Measurements from ENCODE around the gene NSG1.

DNA sequence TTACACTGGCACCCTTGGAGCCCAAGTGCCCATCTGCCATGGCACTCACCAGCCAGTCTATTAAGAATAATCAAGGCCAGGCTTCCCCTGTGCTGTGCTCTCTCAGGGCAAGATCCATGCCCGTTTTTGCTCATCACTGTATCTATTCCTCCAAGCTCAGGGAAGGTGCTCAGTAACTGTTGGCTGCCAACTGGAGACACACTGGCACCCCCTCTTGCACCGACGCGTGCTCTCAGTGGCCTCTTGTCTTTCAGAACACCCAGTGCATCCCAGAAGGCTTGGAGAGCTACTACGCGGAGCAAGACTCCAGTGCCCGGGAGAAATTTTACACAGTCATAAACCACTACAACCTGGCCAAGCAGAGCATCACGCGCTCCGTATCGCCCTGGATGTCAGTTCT lies 30.1 kb downstream of the NSG1 start:
- TF ChIP-seq, protein P1, sequence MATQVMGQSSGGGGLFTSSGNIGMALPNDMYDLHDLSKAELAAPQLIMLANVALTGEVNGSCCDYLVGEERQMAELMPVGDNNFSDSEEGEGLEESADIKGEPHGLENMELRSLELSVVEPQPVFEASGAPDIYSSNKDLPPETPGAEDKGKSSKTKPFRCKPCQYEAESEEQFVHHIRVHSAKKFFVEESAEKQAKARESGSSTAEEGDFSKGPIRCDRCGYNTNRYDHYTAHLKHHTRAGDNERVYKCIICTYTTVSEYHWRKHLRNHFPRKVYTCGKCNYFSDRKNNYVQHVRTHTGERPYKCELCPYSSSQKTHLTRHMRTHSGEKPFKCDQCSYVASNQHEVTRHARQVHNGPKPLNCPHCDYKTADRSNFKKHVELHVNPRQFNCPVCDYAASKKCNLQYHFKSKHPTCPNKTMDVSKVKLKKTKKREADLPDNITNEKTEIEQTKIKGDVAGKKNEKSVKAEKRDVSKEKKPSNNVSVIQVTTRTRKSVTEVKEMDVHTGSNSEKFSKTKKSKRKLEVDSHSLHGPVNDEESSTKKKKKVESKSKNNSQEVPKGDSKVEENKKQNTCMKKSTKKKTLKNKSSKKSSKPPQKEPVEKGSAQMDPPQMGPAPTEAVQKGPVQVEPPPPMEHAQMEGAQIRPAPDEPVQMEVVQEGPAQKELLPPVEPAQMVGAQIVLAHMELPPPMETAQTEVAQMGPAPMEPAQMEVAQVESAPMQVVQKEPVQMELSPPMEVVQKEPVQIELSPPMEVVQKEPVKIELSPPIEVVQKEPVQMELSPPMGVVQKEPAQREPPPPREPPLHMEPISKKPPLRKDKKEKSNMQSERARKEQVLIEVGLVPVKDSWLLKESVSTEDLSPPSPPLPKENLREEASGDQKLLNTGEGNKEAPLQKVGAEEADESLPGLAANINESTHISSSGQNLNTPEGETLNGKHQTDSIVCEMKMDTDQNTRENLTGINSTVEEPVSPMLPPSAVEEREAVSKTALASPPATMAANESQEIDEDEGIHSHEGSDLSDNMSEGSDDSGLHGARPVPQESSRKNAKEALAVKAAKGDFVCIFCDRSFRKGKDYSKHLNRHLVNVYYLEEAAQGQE (IDR thresholded peaks at IDR 0.05; ENCODE audit: insufficient replicate concordance, low read depth) = no peak
- no peak for TF ChIP-seq GABPA (IDR thresholded peaks at IDR 0.05; ENCODE audit: low read depth)
- TF ChIP-seq, protein P2, sequence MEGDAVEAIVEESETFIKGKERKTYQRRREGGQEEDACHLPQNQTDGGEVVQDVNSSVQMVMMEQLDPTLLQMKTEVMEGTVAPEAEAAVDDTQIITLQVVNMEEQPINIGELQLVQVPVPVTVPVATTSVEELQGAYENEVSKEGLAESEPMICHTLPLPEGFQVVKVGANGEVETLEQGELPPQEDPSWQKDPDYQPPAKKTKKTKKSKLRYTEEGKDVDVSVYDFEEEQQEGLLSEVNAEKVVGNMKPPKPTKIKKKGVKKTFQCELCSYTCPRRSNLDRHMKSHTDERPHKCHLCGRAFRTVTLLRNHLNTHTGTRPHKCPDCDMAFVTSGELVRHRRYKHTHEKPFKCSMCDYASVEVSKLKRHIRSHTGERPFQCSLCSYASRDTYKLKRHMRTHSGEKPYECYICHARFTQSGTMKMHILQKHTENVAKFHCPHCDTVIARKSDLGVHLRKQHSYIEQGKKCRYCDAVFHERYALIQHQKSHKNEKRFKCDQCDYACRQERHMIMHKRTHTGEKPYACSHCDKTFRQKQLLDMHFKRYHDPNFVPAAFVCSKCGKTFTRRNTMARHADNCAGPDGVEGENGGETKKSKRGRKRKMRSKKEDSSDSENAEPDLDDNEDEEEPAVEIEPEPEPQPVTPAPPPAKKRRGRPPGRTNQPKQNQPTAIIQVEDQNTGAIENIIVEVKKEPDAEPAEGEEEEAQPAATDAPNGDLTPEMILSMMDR (IDR thresholded peaks at IDR 0.05; ENCODE audit: insufficient read depth, low read length) = no peak
- no peak for TF ChIP-seq POLR2AphosphoS5 (IDR thresholded peaks at IDR 0.05; ENCODE audit: low read depth)
